HG03378 (cell line): ENCODE data around the gene FBXO7.

Experiments
- ATAC-seq: cut with Tn5 transposase; IDR thresholded peaks from one replicate; pipeline ENCODE4 v1.9.1; 2021; ENCODE audit warnings: mild to moderate bottlenecking, moderate library complexity; ENCODE audit not compliant: unreplicated experiment

Gene FBXO7

GRCh38 chr22:32531228-32531627 is 56.6 kb downstream of the FBXO7 start:
- ATAC-seq: no peak

DNA sequence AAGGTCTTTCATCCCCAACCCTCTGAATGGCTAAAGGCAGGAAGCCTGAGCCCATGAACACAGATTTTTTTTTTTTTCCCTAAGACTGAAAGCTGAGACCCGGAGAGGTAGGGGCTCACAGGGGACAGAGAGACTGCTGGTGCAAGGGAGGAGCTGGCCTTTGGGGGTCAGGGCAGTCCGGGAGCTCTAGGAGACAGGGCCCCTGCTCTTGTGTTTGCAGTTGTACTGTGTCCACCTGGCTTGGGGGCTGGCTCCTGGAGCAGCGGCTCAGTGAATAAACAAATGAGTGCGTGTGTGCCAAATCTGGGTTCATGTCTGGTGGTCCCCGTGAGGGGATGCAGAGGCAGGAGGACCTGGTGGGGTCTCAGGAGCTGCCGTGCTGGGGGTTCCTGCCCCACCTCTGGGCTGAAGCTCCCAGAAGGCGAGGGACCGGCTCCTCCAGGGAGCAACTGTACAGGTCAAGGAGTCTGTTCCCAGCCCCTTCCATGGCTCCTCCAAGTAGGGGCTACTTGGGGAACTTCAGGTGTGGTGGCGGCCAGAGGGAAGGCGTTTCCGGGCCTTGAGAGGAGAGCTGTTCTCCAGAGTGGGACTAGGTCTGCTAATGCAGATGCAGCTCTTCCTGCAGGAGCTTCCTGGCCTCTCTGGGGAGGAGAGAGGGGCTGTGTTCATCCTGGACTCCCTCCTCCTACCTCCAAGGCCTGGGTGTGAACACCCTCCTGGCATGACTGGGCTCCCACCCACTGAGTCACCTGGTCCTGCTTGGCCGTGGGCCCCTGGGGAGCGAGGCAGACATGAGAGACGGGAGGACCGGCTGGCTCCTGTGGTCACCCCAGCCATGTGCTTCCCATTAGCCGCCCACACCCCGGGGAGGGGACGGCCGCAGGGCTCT is 57.6 kb downstream of the FBXO7 start:
- ATAC-seq: no peak

DNA sequence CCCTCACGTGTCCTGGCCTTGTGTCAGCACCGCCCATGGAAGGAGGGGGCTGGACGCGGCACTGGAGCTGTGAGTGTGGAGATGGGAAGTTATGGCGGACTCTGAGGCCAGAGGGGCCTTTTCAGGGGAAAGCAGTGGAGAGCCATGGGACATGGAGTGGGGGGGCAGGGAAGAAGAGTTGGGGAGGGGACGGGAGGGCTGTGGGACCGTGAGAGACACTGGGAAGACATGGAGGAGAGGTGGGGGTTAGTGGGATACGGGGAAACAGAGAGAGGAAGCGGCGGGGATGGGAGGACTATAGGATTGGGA is 58.2 kb downstream of the FBXO7 start:
- no peak for ATAC-seq

- no peak for ATAC-seq
Measured at GRCh38 chr22:32533265-32534111, 58.9 kb downstream of the FBXO7 start.

- ATAC-seq: no peak
Measured at GRCh38 chr22:32534252-32535235, 59.9 kb downstream of the FBXO7 start.

DNA sequence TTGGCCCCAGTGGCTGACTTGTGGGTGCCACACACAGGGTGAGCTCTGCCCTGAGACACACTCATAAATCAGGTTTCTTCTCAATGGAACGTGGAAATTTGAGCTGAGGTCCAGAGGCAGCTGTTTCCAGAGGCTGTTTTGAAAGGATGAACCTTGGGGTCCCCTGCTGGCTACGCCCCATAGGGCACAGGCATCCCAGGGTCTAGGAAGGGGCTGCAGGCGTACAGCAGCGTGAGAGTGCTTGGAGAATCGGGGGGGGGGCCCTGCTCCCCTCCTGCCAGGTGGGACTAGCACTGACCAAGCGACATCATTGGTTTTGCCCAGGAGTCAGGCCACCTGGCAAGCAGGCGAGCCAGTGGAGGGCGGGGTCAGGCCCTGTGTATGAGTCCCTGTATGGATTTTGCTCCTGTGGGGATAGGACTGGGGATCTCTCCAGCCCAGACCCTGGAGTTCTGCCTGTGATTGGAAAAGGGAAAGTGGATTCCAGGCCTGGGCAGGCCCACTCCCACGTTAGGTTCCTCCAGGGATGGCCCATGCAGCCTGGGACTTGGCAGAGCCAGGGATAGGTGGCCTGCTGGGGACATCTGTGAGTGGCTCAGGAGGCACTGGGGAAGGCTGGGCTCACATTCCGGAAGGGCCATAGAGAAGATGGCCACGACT is 61.0 kb downstream of the FBXO7 start:
- no peak for ATAC-seq

GRCh38 chr22:32536352-32536751 is 61.7 kb downstream of the FBXO7 start:
- ATAC-seq: no peak

- ATAC-seq: no peak
Measured at GRCh38 chr22:32538521-32538920, 63.9 kb downstream of the FBXO7 start.

- ATAC-seq: no peak
Measured at GRCh38 chr22:32539631-32540421, 65.2 kb downstream of the FBXO7 start.

DNA sequence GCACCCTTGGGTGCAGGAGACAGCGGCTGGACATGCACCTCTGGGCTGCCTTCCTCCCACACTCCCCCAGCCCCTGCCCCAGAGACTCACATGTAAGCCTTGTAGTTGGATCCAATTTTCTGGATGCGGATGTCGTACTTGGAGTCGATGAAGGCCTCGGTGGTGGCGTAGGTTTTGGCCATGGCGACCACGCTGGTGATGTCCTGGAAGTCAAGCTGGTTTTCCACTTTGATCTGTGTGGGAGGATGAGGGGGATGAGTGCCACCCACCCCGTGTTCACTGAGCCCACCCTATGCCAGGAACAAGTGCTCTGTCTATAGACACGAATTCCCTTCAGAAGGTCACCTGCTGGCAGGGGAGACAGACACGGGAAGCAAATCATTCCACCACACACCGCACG is 66.9 kb downstream of the FBXO7 start:
- ATAC-seq: no peak

DNA sequence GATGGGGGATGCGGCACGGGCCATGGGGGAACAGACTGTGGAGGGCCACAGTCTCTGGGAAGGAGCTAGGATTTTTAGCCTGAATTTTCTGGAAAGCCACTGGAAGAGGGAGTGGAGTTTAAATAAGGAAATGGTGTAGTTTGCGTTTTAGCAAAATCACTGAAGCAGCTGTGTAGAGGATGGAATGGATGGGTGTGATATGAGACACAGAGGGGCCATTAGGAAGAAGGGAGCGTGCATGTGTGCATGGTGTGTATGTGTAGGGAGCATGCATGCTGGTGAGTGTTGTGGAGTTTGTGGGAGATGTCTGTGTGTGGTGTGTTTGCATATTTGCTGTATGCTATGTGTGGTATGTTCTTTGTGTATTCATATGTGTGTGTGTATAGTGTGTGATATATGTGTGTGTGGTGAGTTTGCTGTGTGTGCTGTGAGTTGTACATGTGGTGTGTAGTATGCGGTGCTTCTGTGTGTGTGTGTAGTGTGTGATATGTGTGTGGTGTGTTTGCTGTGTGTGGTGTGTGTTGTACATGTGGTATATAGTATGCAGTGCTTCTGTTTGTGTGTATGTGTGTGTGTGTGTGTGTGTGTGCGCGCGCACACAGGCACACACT is 67.6 kb downstream of the FBXO7 start:
- ATAC-seq: no peak

DNA sequence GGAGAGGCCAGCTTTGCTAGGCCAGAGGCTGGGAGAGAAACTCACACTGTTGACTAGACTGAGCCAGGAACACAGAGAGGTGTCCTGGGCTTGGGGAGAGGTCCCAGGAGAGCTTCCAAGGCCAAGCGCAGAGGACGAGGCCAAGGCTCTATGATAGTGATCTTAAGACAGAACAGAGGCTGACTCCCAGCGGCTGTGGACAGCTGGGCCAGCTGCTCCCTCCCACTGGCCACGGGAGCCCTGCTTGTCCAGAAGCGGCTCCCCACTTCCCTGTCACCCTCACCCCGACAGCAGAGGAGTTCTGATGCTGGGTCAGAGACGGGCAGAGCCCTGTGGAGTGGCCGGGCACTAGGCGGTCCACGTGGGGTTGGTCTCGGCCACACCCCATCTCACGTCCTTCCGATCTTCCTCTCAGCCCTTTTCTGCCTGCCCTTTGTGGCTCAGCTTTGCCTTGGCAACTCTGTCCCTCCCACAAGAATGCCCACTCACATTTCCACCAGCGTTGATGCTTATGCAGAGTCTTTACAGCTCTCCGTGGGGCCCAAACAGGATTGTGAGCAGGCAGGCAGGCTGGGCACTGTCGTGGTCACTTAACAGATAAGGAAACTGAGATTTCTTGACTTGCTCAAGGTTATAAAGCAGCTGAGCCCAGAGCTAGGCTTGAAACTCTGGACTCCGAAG is 68.2 kb downstream of the FBXO7 start:
- no peak for ATAC-seq

DNA sequence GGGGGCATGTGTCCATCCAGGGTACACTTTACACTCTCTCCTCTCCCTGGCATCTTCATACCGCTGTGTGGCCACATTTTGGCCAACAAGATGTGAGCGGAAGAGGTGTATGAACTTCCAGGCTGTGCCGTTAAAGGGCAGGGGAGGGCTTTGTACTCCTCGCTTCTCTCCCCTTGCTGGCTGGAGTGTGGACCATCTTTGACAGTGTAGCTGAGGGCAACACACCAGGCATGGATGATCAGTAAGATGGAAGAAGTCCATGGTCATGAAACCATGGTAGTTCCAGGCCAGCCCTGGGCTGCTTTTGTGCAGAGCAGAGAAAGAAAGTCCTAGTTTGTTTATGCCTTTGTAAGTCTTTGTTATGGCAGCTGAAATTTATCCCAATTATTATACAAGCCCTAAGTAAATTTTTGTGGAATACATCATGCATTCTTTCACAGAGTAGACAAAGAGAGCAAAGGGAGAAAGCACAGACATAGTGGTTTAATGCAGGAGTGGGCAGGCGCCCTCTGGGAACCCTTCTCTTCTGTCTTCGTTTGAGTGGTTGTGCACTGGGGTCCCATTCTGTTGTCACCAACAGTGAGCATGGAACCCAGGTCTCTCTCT is 70.4 kb downstream of the FBXO7 start:
- ATAC-seq: no peak

GRCh38 chr22:32545801-32546200 is 71.2 kb downstream of the FBXO7 start:
- no peak for ATAC-seq

DNA sequence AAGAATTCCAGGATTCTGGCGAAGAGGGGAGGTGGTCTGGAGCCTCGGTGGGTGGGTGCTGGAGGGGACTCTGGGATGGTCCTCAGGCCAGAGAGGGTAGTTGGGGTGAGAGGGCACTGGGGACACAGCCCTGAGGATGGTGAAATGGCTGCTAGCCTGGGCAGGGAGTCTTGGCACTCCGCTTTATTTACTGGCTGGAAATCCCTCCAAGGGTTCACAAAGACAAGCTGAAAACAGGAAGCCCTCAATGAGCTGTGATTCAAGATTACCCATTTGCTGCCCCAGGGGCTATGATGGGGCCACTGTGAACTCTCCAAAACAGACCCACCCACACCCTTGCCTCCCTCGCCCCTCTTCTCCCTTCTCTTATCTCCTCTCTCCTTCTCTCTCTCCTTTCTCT is 71.9 kb downstream of the FBXO7 start:
- ATAC-seq: no peak

- ATAC-seq: no peak
Measured at GRCh38 chr22:32546935-32547334, 72.3 kb downstream of the FBXO7 start.

DNA sequence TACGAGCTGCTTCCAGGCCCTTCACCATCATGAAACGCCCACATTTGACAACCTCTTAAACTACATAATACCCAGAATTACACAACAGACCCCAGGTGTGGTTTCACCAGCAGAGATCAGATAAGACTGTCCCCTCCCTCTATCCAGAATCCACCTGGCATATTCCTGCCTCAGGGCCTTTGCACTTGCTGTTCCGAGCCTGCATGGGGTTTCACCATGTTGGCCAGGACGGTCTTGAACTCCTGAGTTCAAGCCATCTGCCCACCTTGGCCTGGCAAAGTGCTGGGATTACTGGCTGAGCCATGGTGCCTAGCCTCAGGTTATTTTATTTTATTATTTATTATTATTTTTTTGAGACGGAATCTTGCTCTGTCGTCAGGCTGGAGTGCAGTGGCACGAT is 73.4 kb downstream of the FBXO7 start:
- ATAC-seq: no peak
